Measurements from ENCODE around the gene SELPLG.

DNA sequence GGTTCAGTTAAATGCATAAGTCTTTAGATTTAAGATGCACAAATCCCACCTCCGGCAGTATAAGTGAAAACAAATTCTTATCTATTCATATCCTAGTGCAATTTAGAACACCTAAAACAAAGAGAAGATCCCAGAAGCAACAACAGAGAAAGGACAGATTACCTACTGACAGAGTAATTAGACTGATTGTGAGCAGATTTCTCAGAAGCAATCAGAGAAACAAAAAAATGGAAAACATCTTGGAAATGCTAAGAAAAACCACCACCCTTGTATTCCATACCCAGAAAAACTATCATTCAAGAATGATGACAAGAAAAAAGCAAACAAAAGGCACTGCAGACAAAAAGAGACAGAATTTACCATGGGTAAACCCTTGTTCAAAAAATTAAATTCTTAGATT lies 47.6 kb upstream of the SELPLG start:
- TF ChIP-seq, protein P1, sequence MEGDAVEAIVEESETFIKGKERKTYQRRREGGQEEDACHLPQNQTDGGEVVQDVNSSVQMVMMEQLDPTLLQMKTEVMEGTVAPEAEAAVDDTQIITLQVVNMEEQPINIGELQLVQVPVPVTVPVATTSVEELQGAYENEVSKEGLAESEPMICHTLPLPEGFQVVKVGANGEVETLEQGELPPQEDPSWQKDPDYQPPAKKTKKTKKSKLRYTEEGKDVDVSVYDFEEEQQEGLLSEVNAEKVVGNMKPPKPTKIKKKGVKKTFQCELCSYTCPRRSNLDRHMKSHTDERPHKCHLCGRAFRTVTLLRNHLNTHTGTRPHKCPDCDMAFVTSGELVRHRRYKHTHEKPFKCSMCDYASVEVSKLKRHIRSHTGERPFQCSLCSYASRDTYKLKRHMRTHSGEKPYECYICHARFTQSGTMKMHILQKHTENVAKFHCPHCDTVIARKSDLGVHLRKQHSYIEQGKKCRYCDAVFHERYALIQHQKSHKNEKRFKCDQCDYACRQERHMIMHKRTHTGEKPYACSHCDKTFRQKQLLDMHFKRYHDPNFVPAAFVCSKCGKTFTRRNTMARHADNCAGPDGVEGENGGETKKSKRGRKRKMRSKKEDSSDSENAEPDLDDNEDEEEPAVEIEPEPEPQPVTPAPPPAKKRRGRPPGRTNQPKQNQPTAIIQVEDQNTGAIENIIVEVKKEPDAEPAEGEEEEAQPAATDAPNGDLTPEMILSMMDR (IDR thresholded peaks at IDR 0.05) = no peak
- TF ChIP-seq EP300 (IDR thresholded peaks at IDR 0.05) = no peak
- TF ChIP-seq POLR2A (IDR thresholded peaks at IDR 0.05) = no peak

Measured in ovary (tissue), 3 donors.